ENCODE measurements around the gene CDKN2B-AS1. TPM values are rescaled to one million over a fixed set of nuclear protein-coding genes. Genes with fewer than 3 reads are reported as not detected.

The CDKN2B-AS1 gene
- total RNA-seq, 1 donor from 2014 or later, result 2.3 TPM

DNA sequence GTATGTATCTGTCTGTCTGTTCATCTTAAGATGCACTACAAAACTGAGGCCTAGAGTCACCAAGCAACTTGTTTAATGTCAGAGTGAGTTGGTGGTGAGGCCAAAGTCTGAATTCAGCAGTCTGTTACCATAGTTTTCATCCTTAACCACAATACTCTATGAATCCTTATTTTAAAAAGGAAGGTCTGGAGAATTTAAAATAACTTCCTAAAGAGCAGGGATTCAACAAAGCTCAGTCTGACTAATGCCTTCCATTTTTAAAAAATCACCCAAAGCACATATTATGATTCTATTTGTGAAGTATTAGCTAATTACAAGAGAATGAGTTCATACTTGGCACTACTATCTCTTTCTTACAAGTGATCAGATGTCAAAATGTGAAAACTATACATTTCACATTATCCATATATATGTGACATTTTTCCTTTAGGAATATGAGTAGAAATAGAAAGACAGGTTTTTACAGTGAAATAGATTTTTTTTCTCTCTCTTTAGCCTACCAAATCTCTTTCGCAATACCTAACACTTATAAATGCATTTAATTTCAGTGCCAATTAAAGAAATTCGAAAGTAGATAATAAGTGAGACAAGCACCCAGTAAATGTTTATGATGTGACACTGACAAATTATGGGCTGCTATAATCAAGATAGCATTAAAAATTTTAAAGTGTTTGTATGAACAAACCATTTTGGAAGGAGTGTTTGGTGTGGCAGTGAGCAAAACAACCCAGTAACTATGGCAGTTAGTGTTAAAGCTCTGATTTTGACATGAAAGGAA lies 116.8 kb downstream of the CDKN2B-AS1 start:
- no peak overlapping the region for H3K27ac ChIP-seq
- ATAC-seq (no peak), DNase-seq (no peak)
- intact Hi-C loops (cut with DNase I), result no loop called here
- no peaks in the 10 kb centered on the region for H3K27me3 ChIP-seq
- H3K36me3 ChIP-seq, result no peaks in the 10 kb centered on the region
- TF ChIP-seq, protein P1, sequence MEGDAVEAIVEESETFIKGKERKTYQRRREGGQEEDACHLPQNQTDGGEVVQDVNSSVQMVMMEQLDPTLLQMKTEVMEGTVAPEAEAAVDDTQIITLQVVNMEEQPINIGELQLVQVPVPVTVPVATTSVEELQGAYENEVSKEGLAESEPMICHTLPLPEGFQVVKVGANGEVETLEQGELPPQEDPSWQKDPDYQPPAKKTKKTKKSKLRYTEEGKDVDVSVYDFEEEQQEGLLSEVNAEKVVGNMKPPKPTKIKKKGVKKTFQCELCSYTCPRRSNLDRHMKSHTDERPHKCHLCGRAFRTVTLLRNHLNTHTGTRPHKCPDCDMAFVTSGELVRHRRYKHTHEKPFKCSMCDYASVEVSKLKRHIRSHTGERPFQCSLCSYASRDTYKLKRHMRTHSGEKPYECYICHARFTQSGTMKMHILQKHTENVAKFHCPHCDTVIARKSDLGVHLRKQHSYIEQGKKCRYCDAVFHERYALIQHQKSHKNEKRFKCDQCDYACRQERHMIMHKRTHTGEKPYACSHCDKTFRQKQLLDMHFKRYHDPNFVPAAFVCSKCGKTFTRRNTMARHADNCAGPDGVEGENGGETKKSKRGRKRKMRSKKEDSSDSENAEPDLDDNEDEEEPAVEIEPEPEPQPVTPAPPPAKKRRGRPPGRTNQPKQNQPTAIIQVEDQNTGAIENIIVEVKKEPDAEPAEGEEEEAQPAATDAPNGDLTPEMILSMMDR (IDR thresholded peaks at IDR 0.05), result no peak
- no peaks in the 10 kb centered on the region for H3K4me1 ChIP-seq
- H3K4me3 ChIP-seq, result no peak overlapping the region
- no peaks in the 10 kb centered on the region for H3K9me3 ChIP-seq

DNA sequence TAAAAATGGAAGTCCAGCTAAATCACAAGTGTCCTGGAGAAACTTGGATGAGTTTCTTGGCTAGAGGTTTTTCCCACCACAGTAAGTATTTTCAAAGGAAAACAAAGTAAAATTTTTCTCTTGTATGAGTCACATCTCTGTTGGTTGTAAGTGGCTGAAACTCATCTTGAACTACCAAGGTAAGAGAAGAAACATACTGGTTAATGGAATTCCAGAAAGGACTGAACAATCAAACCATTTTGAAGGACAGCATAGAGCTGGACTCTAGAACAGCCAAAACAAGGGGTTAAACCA lies 117.3 kb downstream of the CDKN2B-AS1 start:
- no peak overlapping the region for H3K27ac ChIP-seq
- no peaks in the 10 kb centered on the region for H3K4me1 ChIP-seq
- intact Hi-C loops (cut with DNase I), result no loop called here
- DNase-seq (no peak), ATAC-seq (no peak)
- H3K4me3 ChIP-seq, result no peak overlapping the region
- TF ChIP-seq, protein P1 (IDR thresholded peaks at IDR 0.05), result no peak
- H3K9me3 ChIP-seq, result no peaks in the 10 kb centered on the region
- H3K36me3 ChIP-seq, result no peaks in the 10 kb centered on the region
- no peaks in the 10 kb centered on the region for H3K27me3 ChIP-seq

DNA sequence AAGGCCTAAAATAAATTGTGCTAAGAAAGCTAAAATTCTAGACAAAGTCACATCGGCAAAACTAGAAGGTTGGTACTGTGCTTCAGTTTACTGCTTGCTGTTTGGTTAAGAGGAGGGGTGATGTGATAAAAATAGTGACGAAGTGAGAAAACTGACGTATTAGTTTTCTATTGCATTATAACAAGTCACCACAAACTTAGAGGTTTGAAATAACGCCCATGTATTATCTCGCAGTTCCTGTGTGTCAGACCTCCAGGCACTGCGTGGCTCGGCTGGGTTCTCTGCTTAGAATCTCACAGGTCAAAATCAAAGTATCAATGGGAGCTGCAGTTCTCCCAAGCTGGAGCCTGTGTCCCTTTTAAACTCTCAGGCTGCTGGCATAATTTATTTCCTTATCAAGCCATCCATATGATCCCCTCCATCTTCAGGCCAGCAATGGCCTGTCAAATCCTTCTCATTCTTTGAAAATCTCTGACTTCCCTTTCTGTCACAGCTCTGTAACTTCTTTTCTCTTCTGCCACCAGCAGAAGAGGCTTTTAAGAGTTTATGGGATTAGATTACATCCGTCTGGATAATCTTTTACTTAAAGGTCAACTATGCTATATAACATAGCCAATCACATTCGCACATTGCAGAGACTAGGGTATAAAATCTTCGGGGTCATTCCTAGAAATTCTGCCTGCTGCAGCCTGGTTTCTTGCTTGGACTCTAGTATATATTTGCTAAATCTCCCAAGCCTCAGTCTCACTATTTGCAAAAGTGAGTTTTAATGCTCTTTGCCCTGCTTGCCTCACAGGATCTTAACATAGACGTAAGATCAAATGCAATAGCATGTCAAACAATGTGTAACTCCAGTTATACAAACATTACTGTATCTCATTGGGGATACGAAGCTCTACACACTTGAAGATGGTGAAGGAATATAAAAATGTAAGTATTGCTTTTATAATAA lies 118.6 kb downstream of the CDKN2B-AS1 start:
- DNase-seq, result no peak
- H3K4me3 ChIP-seq, result no peak overlapping the region
- no peak for ATAC-seq
- H3K36me3 ChIP-seq, result no peaks in the 10 kb centered on the region
- H3K27ac ChIP-seq, result no peak overlapping the region
- no peaks in the 10 kb centered on the region for H3K27me3 ChIP-seq
- H3K4me1 ChIP-seq, result peaks cover 8% of the 10 kb centered on the region
- no peaks in the 10 kb centered on the region for H3K9me3 ChIP-seq
- intact Hi-C loops (cut with DNase I), result no loop called here
- TF ChIP-seq, protein P1 (IDR thresholded peaks at IDR 0.05), result no peak

DNA sequence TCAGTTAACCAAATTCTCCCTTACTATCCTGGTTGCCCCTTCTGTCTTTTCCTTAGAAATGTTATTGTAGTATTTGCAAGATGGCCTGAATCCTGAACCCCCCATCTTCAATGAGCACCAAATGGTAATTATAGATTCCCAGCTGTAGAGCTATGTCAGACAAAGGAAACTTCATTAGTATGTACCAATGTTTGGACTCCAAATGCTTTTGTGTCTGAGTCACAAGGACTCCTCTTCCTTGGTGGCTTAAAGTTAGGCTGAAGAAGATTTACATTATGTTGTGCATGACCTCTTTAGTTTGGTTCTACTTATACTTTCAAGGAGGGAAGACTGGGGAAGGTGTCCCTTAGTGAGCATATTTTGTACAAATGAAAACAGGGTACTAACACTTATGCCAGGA lies 120.4 kb downstream of the CDKN2B-AS1 start:
- no peak for ATAC-seq
- DNase-seq, result no peak
- Histone ChIP-seq H3K36me3 (no peaks in the 10 kb centered on the region), H3K4me3 (no peak overlapping the region), H3K9me3 (no peaks in the 10 kb centered on the region), H3K27ac (no peak overlapping the region), H3K27me3 (no peaks in the 10 kb centered on the region), H3K4me1 (peaks cover 8% of the 10 kb centered on the region)
- intact Hi-C loops (cut with DNase I), result no loop called here
- TF ChIP-seq, protein P1 (IDR thresholded peaks at IDR 0.05), result no peak

DNA sequence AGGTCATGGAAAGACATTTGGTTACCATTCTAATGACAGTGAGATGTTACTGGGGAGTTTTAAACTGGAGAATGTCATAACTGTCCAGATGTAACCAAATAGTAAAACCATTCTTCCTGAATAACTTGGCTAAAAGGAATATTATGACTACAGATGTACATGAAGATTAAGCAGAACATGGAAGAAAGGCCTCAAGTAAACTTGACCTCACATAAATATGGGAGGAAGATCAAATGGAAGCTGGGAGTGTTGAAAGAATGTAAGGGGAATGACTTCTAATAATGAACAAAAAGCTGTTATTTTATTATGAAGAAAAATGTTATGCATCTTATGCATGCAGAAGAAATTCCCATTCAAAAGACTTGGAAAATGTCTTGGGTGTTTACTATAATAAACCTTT lies 122.2 kb downstream of the CDKN2B-AS1 start:
- peaks cover 8% of the 10 kb centered on the region for H3K4me1 ChIP-seq
- no peak overlapping the region for H3K27ac ChIP-seq
- H3K9me3 ChIP-seq, result no peaks in the 10 kb centered on the region
- no peak for DNase-seq
- no peak for ATAC-seq
- H3K27me3 ChIP-seq, result no peaks in the 10 kb centered on the region
- TF ChIP-seq, protein P1 (IDR thresholded peaks at IDR 0.05), result no peak
- H3K4me3 ChIP-seq, result no peak overlapping the region
- no peaks in the 10 kb centered on the region for H3K36me3 ChIP-seq
- intact Hi-C loops (cut with DNase I), result no loop called here
